Natural killer cell (primary cell): ENCODE measurements around the gene NAALAD2. TPM values are rescaled to one million over a fixed set of nuclear protein-coding genes. Genes with fewer than 3 reads are reported as not detected.
A peak's percentile ranks its signal among the peaks of the same experiment; 100 is the strongest.

ENCODE experiments used
- ATAC-seq, 3 donors: fragments of 150-1000 bp in 2 of 3; fragments of 200-7000 bp in 1 of 3; cut with Tn5 transposase; 1 replicate in 1 of 3; 2 replicates in 2 of 3; pipeline ENCODE4 v1.10.0; 2021; ENCODE audit warnings: mild to moderate bottlenecking in 2 of 3, moderate library complexity in 2 of 3
- DNase-seq, 2 donors: peaks; one replicate each; pipeline versions ENCODE4 v3.0.0 to v3.0.0-alpha.2; 2013 to 2021; ENCODE audit warnings: mixed read lengths in 1 of 2
- H3K27ac ChIP-seq: one replicate; pipeline ENCODE4 v1.5.1; 2013; ENCODE audit warnings: mild to moderate bottlenecking, low read length
- H3K27me3 ChIP-seq: one replicate; pipeline ENCODE4 v1.6.1; 2013; ENCODE audit warnings: low read length; ENCODE audit not compliant: control insufficient read depth, insufficient read depth
- H3K36me3 ChIP-seq: one replicate; pipeline ENCODE4 v1.6.1; 2013; ENCODE audit warnings: low read length; ENCODE audit not compliant: control insufficient read depth, insufficient read depth
- H3K4me1 ChIP-seq: one replicate; pipeline ENCODE4 v1.6.1; 2013; ENCODE audit warnings: low read length; ENCODE audit not compliant: control insufficient read depth, insufficient read depth
- H3K4me3 ChIP-seq: one replicate; pipeline ENCODE4 v1.5.1; 2013; ENCODE audit warnings: low read length
- H3K9me3 ChIP-seq: one replicate; pipeline ENCODE4 v1.6.1; 2013; ENCODE audit warnings: low read length; ENCODE audit not compliant: control insufficient read depth, insufficient read depth
- H3K27ac Mint-ChIP-seq, 2 donors: one replicate each; pipeline ENCODE4 v1.8.0; 2022; ENCODE audit warnings: mild to moderate bottlenecking in 2 of 2, mixed read lengths in 2 of 2, moderate library complexity in 1 of 2
- H3K27me3 Mint-ChIP-seq, 2 donors: one replicate each; pipeline ENCODE4 v1.8.0; 2022; ENCODE audit warnings: low read depth in 2 of 2, mixed read lengths in 2 of 2
- H3K36me3 Mint-ChIP-seq: one replicate; pipeline ENCODE4 v1.8.0; 2022; ENCODE audit warnings: mixed read lengths
- H3K4me1 Mint-ChIP-seq, 2 donors: one replicate each; pipeline ENCODE4 v1.8.0; 2022; ENCODE audit warnings: mixed read lengths in 2 of 2
- H3K4me3 Mint-ChIP-seq: one replicate; pipeline ENCODE4 v1.8.0; 2022; ENCODE audit warnings: mild to moderate bottlenecking, moderate library complexity, mixed read lengths
- H3K9me3 Mint-ChIP-seq, 2 donors: one replicate each; pipeline ENCODE4 v1.8.0; 2022; ENCODE audit warnings: mixed read lengths in 2 of 2
- WGBS: methylation state at CpG from one replicate; pipeline ENCODE4 v1.1.7; 2013; ENCODE audit warnings: missing lambda C conversion rate; ENCODE audit not compliant: insufficient coverage; 5-methylcytosine and 5-hydroxymethylcytosine counted together
- intact Hi-C: fragments of 100-400 bp; cut with micrococcal nuclease; formaldehyde crosslinking; loops from one replicate; pipeline ENCODE4 v1.14.2; 2022
- total RNA-seq, 4 donors: library from RNA; stranded (reverse); fragments of 120-200 nt in 1 of 4; gene quantifications; one replicate each; pipeline versions ENCODE4 v1.2.3 to v1.2.4, GENCODE V29; 2013 to 2022
- TF ChIP-seq, protein P1 (sequence below): fragments of 200-600 bp; IDR thresholded peaks from one replicate; pipeline ENCODE4 v1.8.0; 2022; ENCODE audit warnings: antibody characterized with exemption

NAALAD2 gene
- total RNA-seq, 3 donors from 2014 or later (not counting 1 experiment from before 2014, with no cell fraction given): not detected

DNA sequence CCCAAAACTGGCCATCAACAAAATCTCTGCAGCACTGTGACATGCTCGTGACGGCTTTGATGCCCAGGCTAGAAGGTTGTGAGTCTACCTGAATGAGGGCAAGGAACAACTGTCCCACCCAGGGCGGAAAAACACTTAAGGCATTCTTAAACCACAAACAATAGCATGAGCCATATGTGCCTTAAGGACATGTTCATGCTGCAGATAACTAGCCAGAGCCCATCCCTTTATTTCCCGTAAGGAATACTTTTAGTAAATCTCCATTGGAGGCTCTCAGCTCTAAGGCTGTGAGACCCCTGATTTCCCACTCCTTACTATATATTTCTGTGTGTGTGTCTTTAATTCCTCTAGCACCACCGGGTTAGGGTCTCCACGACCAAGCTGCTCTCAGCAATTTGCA is 85.0 kb downstream of the NAALAD2 start:
- H3K27ac ChIP-seq: no peak overlapping the region
- intact Hi-C loops: no loop called here
- peaks cover 6% of the 10 kb centered on the region for H3K4me1 ChIP-seq
- H3K4me1 Mint-ChIP-seq: peaks cover 57 to 69% of the 10 kb centered on the region in 2 donors
- 99% methylated on average over 5 of the region's 6 CpGs for WGBS
- DNase-seq (no peak), ATAC-seq (no peak)
- H3K27me3 ChIP-seq: no peaks in the 10 kb centered on the region
- H3K36me3 Mint-ChIP-seq: no peaks in the 10 kb centered on the region
- H3K9me3 Mint-ChIP-seq: no peaks in the 10 kb centered on the region
- H3K27me3 Mint-ChIP-seq: no peaks in the 10 kb centered on the region
- no peak overlapping the region for H3K4me3 ChIP-seq
- TF ChIP-seq, protein P1, sequence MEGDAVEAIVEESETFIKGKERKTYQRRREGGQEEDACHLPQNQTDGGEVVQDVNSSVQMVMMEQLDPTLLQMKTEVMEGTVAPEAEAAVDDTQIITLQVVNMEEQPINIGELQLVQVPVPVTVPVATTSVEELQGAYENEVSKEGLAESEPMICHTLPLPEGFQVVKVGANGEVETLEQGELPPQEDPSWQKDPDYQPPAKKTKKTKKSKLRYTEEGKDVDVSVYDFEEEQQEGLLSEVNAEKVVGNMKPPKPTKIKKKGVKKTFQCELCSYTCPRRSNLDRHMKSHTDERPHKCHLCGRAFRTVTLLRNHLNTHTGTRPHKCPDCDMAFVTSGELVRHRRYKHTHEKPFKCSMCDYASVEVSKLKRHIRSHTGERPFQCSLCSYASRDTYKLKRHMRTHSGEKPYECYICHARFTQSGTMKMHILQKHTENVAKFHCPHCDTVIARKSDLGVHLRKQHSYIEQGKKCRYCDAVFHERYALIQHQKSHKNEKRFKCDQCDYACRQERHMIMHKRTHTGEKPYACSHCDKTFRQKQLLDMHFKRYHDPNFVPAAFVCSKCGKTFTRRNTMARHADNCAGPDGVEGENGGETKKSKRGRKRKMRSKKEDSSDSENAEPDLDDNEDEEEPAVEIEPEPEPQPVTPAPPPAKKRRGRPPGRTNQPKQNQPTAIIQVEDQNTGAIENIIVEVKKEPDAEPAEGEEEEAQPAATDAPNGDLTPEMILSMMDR: no peak
- peaks cover 10% of the 10 kb centered on the region for H3K36me3 ChIP-seq
- no peaks in the 10 kb centered on the region for H3K9me3 ChIP-seq
- peak overlapping the region; percentile 64 for H3K4me3 Mint-ChIP-seq
- H3K27ac Mint-ChIP-seq: peak overlapping the region; percentile 24 to 91

DNA sequence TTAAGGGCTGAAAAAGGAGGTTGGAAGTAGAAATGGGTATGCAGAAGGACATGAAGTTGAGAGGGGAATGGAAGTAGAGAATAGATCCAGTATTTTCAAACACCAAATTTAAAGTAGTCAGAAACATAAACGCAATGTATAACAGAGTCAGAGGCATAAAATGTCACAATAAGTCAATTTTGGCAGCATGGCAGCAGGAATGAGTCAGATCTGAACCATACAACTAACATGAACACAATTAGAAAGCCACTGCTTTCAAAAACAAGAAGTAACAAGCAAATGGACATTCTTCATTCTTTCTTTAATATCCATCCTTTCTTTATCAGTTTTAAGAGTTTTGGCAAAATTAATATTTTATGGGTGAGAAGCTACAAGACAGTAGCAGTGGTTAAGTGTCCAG is 85.9 kb downstream of the NAALAD2 start:
- Histone ChIP-seq H3K4me1 (peaks cover 6% of the 10 kb centered on the region), H3K36me3 (peaks cover 7% of the 10 kb centered on the region), H3K9me3 (no peaks in the 10 kb centered on the region), H3K4me3 (no peak overlapping the region), H3K27ac (no peak overlapping the region), H3K27me3 (no peaks in the 10 kb centered on the region)
- H3K36me3 Mint-ChIP-seq: no peaks in the 10 kb centered on the region
- H3K4me1 Mint-ChIP-seq: peaks cover 57 to 69% of the 10 kb centered on the region in 2 donors
- H3K9me3 Mint-ChIP-seq: no peaks in the 10 kb centered on the region
- no peak for DNase-seq
- no peak for ATAC-seq
- H3K4me3 Mint-ChIP-seq: peak overlapping the region; percentile 64
- no peaks in the 10 kb centered on the region for H3K27me3 Mint-ChIP-seq
- TF ChIP-seq, protein P1: no peak
- WGBS: 83% methylated on average over 1 of the region's 1 CpG
- H3K27ac Mint-ChIP-seq: peak overlapping the region; percentile 24 to 91
- intact Hi-C loops: no loop called here

DNA sequence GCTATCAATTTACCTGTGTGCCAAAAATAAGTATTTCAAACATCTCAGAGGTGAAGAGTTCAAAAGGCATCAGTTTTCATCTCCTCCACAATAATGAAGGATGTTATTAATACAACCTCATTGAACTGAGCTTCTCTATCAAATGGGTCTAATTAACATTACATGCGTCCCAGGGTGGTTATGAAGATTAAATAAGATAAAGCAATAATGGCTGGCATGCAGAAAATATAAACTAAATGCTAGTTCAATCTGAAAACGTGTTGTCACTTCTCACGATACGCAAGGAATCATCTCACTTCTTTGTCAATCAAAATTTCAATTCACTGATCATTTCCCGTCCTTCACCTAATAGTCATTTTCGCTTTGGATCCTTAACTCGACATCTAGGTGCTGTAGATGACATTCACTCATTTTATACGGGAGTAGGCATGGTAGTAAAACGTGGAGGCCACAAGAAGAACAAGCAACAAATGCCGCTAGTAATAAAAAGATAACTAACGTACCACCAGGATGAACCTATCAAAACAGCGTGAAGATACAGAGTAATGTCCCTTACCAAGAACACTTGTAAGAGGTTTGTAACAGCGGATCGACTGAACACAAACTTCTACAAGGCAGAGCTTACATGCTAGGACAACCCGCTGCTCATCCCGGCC is 87.5 kb downstream of the NAALAD2 start:
- peaks cover 4% of the 10 kb centered on the region for H3K36me3 ChIP-seq
- intact Hi-C loops: no loop called here
- no peaks in the 10 kb centered on the region for H3K9me3 ChIP-seq
- Mint-ChIP-seq H3K4me3 (peak overlapping the region; percentile 96), H3K27me3 (no peaks in the 10 kb centered on the region), H3K36me3 (no peaks in the 10 kb centered on the region), H3K4me1 (peaks cover 49 to 65% of the 10 kb centered on the region in 2 donors), H3K27ac (peak overlapping the region; percentile 91 to 95), H3K9me3 (no peaks in the 10 kb centered on the region)
- H3K4me3 ChIP-seq: peak overlapping the region; percentile 67
- no peaks in the 10 kb centered on the region for H3K27me3 ChIP-seq
- WGBS: 16% methylated on average over 15 of the region's 16 CpGs
- TF ChIP-seq, protein P1: no peak
- no peak for DNase-seq
- H3K4me1 ChIP-seq: peaks cover 6% of the 10 kb centered on the region
- no peak for ATAC-seq
- peak overlapping the region; percentile 84 for H3K27ac ChIP-seq
